LHCN-M2 (cell line): Measurements from ENCODE around the gene DMD. TPM values are rescaled to one million over a fixed set of nuclear protein-coding genes. Genes with fewer than 3 reads are reported as not detected.
"Not testable (repeated sequence)": the region's sequence is repeated elsewhere in the genome, so short reads cannot be mapped to it uniquely, and the experiment has no call there.

Experiments
- DNase-seq: peaks from one replicate; pipeline ENCODE4 v3.0.0-alpha.2; 2012; ENCODE audit warnings: low read depth
- polyA plus RNA-seq: library from polyadenylated mRNA; unstranded; fragments of >200 nt; gene quantifications from one replicate; pipeline ENCODE4 v1.2.1, GENCODE V29; 2012; ENCODE audit warnings: missing spikeins
- total RNA-seq: library from RNA; depleted of rRNA; stranded (reverse); fragments of >200 nt; gene quantifications from 2 replicates; pipeline ENCODE4 v1.2.3, GENCODE V29; 2014; rRNA removed

The DMD gene
- total RNA-seq = 2.9 and 7.4 TPM in 2 replicates
- polyA plus RNA-seq = 5.1 TPM

GRCh38 chrX:33211356-33212260, at the start of gene DMD:
Gene DMD, minus strand, starts transcription at chrX:33211549. Its CDS starts 237 bp downstream, at chrX:33211312.
- peak; percentile 92 for DNase-seq

GRCh38 chrX:33252306-33252825, 41.0 kb upstream of the DMD start:
- DNase-seq = peak; percentile 24

- no peak for DNase-seq
Observed at GRCh38 chrX:33218819-33219218, 7.5 kb upstream of the DMD start.

GRCh38 chrX:33210156-33210555, 1.2 kb downstream of the DMD start:
- no peak for DNase-seq

- no peak for DNase-seq
Observed at GRCh38 chrX:33207056-33207455, 4.3 kb downstream of the DMD start.

- peak; percentile 51 for DNase-seq
Observed at GRCh38 chrX:33205321-33205720, 6.0 kb downstream of the DMD start.

- DNase-seq = peak; percentile 93
Observed at GRCh38 chrX:33204889-33205288, 6.5 kb downstream of the DMD start.

GRCh38 chrX:33198561-33199279, 12.6 kb downstream of the DMD start:
- no peak for DNase-seq

- no peak for DNase-seq
Observed at GRCh38 chrX:33195698-33196097, 15.7 kb downstream of the DMD start.

- peak; percentile 75 for DNase-seq
Observed at GRCh38 chrX:33194876-33195433, 16.4 kb downstream of the DMD start.

GRCh38 chrX:33194289-33194688, 17.1 kb downstream of the DMD start:
- DNase-seq = no peak

- no peak for DNase-seq
Observed at GRCh38 chrX:33190016-33190415, 21.3 kb downstream of the DMD start.

- no peak for DNase-seq
Observed at GRCh38 chrX:33188881-33189280, 22.5 kb downstream of the DMD start.

GRCh38 chrX:33188286-33188685, 23.1 kb downstream of the DMD start:
- no peak for DNase-seq

GRCh38 chrX:33184803-33185202, 26.5 kb downstream of the DMD start:
- DNase-seq = not testable (repeated sequence)

- peak; percentile 89 for DNase-seq
Observed at GRCh38 chrX:33183361-33183760, 28.0 kb downstream of the DMD start.

GRCh38 chrX:33178690-33179089, 32.7 kb downstream of the DMD start:
- no peak for DNase-seq

- no peak for DNase-seq
Observed at GRCh38 chrX:33178218-33178617, 33.1 kb downstream of the DMD start.

- DNase-seq = no peak
Observed at GRCh38 chrX:33175201-33175600, 36.1 kb downstream of the DMD start.

GRCh38 chrX:33171041-33171440, 40.3 kb downstream of the DMD start:
- DNase-seq = no peak

GRCh38 chrX:33161829-33162228, 49.5 kb downstream of the DMD start:
- no peak for DNase-seq

GRCh38 chrX:33160273-33160672, 51.1 kb downstream of the DMD start:
- no peak for DNase-seq
